MM.1S (cell line): Measurements from ENCODE around the gene OR4K14.

Source experiments
- DNase-seq: peaks from one replicate; pipeline ENCODE4 v3.0.0-alpha.2; 2015
- H2AFZ ChIP-seq: fragments of 300-600 bp; sonication (generic); 2 replicates; pipeline ENCODE4 v1.6.0; 2016; ENCODE audit warnings: antibody characterized with exemption, low read length
- H3F3A ChIP-seq: fragments of 300-600 bp; sonication (generic); 2 replicates; pipeline ENCODE4 v1.6.1; 2016; ENCODE audit warnings: mild to moderate bottlenecking, antibody characterized with exemption, low read length, moderate library complexity, mixed read lengths; ENCODE audit not compliant: insufficient read depth
- H3K27ac ChIP-seq: fragments of 300-600 bp; sonication (generic); 2 replicates; pipeline ENCODE4 v1.5.1; 2016; ENCODE audit warnings: mild to moderate bottlenecking, low read length
- H3K27me3 ChIP-seq: fragments of 300-600 bp; sonication (generic); replicated peaks from 2 replicates; pipeline ENCODE4 v1.6.0; 2016; ENCODE audit warnings: low read length; ENCODE audit not compliant: insufficient read depth
- H3K36me3 ChIP-seq: fragments of 300-600 bp; sonication (generic); replicated peaks from 2 replicates; pipeline ENCODE4 v1.6.1; 2016; ENCODE audit warnings: mild to moderate bottlenecking, low read length, mixed read lengths; ENCODE audit not compliant: insufficient read depth
- H3K4me1 ChIP-seq: fragments of 300-600 bp; sonication (generic); 2 replicates; pipeline ENCODE4 v1.6.1; 2016; ENCODE audit warnings: low read length, mixed read lengths
- H3K4me2 ChIP-seq: fragments of 300-600 bp; sonication (generic); 2 replicates; pipeline ENCODE4 v1.6.0; 2016; ENCODE audit warnings: low read depth, low read length
- H3K4me3 ChIP-seq: fragments of 300-600 bp; sonication (generic); 2 replicates; pipeline ENCODE4 v1.5.1; 2016; ENCODE audit warnings: low read length, mixed read lengths
- H3K79me2 ChIP-seq: fragments of 300-600 bp; sonication (generic); 2 replicates; pipeline ENCODE4 v1.6.1; 2016; ENCODE audit warnings: mixed run types, low read length, mixed read lengths
- H3K9ac ChIP-seq: fragments of 300-600 bp; sonication (generic); 2 replicates; pipeline ENCODE4 v1.6.1; 2016; ENCODE audit warnings: low read length, mixed read lengths
- H3K9me2 ChIP-seq: fragments of 300-600 bp; sonication (generic); replicated peaks from 2 replicates; pipeline ENCODE4 v1.6.1; 2016; ENCODE audit warnings: mild to moderate bottlenecking, low read length, mixed read lengths; ENCODE audit not compliant: insufficient read depth
- H3K9me3 ChIP-seq: fragments of 300-600 bp; sonication (generic); replicated peaks from 2 replicates; pipeline ENCODE4 v1.6.1; 2016; ENCODE audit warnings: mild to moderate bottlenecking, low read length, mixed read lengths; ENCODE audit not compliant: insufficient read depth
- H4K20me1 ChIP-seq: fragments of 300-600 bp; sonication (generic); 2 replicates; pipeline ENCODE4 v1.6.1; 2016; ENCODE audit warnings: mild to moderate bottlenecking, low read length, moderate library complexity, mixed read lengths; ENCODE audit not compliant: insufficient read depth
- EZH2 ChIP-seq: fragments of 300-600 bp; sonication (generic); optimal IDR thresholded peaks from 2 replicates; pipeline ENCODE3; 2017; ENCODE audit warnings: low read depth, mild to moderate bottlenecking, antibody characterized with exemption, low read length, mixed read lengths
- EZH2phosphoT487 ChIP-seq: fragments of 300-600 bp; sonication (generic); IDR thresholded peaks from 2 replicates; pipeline ENCODE4 v1.6.1; 2018; ENCODE audit warnings: antibody characterized with exemption, low read length
- TF ChIP-seq, protein P1 (sequence below): fragments of 300-600 bp; sonication (generic); IDR thresholded peaks from 2 replicates; pipeline ENCODE4 v1.5.1; 2016; ENCODE audit warnings: antibody characterized with exemption, low read length, mixed read lengths

The OR4K14 gene

DNA sequence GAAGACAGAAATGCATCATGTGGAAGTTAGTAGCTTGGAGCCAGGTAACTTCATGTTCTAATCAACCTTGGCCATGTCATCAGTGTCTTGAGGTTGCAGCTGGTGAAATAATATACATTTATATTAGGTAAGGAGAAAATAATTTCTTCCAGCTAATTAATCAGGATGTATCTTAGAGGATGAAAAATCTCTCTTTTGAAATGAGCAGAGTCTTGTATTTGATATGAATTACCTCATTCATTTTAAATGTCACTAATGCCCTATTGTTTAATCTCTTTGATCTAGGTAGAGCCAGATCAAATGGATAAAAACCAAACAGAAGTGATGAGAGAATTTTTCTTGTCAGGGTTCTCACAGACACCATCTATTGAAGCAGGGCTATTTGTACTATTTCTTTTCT is 17.2 kb downstream of the OR4K14 start, which contains the start of gene OR4Q2:
OR4Q2 (plus strand) TSS at position 301 of the 400 bp plus-strand sequence.
- TF ChIP-seq EZH2phosphoT487 (no peak), EZH2 (no peak)
- TF ChIP-seq, protein P1, sequence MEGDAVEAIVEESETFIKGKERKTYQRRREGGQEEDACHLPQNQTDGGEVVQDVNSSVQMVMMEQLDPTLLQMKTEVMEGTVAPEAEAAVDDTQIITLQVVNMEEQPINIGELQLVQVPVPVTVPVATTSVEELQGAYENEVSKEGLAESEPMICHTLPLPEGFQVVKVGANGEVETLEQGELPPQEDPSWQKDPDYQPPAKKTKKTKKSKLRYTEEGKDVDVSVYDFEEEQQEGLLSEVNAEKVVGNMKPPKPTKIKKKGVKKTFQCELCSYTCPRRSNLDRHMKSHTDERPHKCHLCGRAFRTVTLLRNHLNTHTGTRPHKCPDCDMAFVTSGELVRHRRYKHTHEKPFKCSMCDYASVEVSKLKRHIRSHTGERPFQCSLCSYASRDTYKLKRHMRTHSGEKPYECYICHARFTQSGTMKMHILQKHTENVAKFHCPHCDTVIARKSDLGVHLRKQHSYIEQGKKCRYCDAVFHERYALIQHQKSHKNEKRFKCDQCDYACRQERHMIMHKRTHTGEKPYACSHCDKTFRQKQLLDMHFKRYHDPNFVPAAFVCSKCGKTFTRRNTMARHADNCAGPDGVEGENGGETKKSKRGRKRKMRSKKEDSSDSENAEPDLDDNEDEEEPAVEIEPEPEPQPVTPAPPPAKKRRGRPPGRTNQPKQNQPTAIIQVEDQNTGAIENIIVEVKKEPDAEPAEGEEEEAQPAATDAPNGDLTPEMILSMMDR: no peak
- no peak within 1 kb of the TSS for H2AFZ ChIP-seq
- H3K9ac ChIP-seq: no peak within 1 kb of the TSS
- no peaks in the 10 kb centered on the region for H4K20me1 ChIP-seq
- no peaks in the 10 kb centered on the region for H3K79me2 ChIP-seq
- no peaks in the 10 kb centered on the region for H3K4me1 ChIP-seq
- no peaks in the 10 kb centered on the region for H3K9me3 ChIP-seq
- no peaks in the 10 kb centered on the region for H3K9me2 ChIP-seq
- no peak within 1 kb of the TSS for H3K4me2 ChIP-seq
- DNase-seq: no peak
- no peaks in the 10 kb centered on the region for H3K36me3 ChIP-seq
- no peak within 1 kb of the TSS for H3K4me3 ChIP-seq
- no peaks in the 10 kb centered on the region for H3F3A ChIP-seq
- no peak within 1 kb of the TSS for H3K27ac ChIP-seq
- H3K27me3 ChIP-seq: no peaks in the 10 kb centered on the region

DNA sequence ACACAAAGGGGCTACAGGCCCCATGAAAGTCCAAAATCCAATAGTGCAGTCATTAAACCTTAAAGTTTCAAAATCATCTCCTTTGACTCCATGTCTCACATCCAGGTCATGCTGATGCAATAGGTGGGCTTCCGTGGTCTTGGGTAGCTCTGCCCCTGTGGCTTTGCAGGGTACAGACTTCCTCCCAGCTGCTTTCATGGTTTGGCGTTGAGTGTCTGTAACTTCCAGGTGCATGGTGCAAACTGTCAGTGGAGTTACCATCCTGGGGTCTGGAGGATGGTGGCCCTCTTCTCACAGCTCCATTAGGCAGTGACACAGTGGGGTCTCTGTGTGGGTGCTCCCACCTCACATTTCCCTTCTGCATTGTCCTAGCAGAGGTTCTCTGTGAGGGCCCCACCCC is 25.7 kb downstream of the OR4K14 start:
- Histone ChIP-seq H3K27ac (no peak overlapping the region), H3K4me1 (no peaks in the 10 kb centered on the region), H2AFZ (no peak overlapping the region), H3K9ac (no peak overlapping the region), H3K36me3 (no peaks in the 10 kb centered on the region), H3K79me2 (no peaks in the 10 kb centered on the region), H3K4me2 (no peak overlapping the region), H3K4me3 (no peak overlapping the region), H4K20me1 (no peaks in the 10 kb centered on the region), H3K27me3 (no peaks in the 10 kb centered on the region), H3F3A (no peaks in the 10 kb centered on the region), H3K9me2 (no peaks in the 10 kb centered on the region), H3K9me3 (no peaks in the 10 kb centered on the region)
- DNase-seq: no peak
- TF ChIP-seq EZH2 (no peak), EZH2phosphoT487 (no peak)
- TF ChIP-seq, protein P1: no peak

DNA sequence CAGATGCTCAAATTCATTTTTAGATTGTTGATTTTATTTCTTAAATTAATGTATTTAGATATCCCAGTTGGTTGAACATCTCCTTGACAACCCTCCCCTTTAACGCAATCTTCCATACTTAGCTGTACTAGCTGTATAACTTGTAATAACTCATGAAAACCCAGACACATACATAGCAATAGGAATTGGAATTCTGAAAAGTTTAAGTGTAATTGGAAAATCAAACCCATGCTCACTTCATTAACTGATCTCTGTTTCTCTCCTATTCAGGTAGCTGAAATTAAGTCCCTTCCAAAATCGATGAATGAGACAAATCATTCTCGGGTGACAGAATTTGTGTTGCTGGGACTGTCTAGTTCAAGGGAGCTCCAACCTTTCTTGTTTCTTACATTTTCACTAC is 43.8 kb downstream of the OR4K14 start, which contains the start of gene OR4K15:
OR4K15 (plus strand) TSS at position 301 of the 400 bp plus-strand sequence; CDS start at position 301, 0 bp downstream.
- no peaks in the 10 kb centered on the region for H3K79me2 ChIP-seq

More for the DNA sequence above, 43.8 kb downstream of the OR4K14 start, which contains the start of gene OR4K15:
- Histone ChIP-seq H3K4me3 (no peak within 1 kb of the TSS), H4K20me1 (no peaks in the 10 kb centered on the region), H3K9me3 (no peaks in the 10 kb centered on the region), H3K4me1 (no peaks in the 10 kb centered on the region), H3K4me2 (no peak within 1 kb of the TSS), H3K27me3 (no peaks in the 10 kb centered on the region), H3K9ac (no peak within 1 kb of the TSS), H2AFZ (no peak within 1 kb of the TSS), H3K36me3 (no peaks in the 10 kb centered on the region), H3K9me2 (no peaks in the 10 kb centered on the region), H3K27ac (no peak within 1 kb of the TSS), H3F3A (no peaks in the 10 kb centered on the region)
- no peak for DNase-seq
- no peak for TF ChIP-seq EZH2
- TF ChIP-seq, protein P1: no peak
- TF ChIP-seq EZH2phosphoT487: no peak
